HEK293T (cell line): ENCODE measurements around the gene NOL11.

Source experiments
- BHLHE40 ChIP-seq: fragments of 450-650 bp; IDR thresholded peaks from 2 replicates; pipeline ENCODE4 v1.6.1; 2016; ENCODE audit warnings: mild to moderate bottlenecking, moderate library complexity, borderline replicate concordance
- ELF4 ChIP-seq: fragments of 450-650 bp; IDR thresholded peaks from 2 replicates; pipeline ENCODE4 v1.6.1; 2017; ENCODE audit warnings: antibody characterized with exemption
- FOXA1 ChIP-seq: fragments of 450-650 bp; IDR thresholded peaks from 2 replicates; pipeline ENCODE4 v1.6.1; 2016; ENCODE audit warnings: mild to moderate bottlenecking
- FOXK2 ChIP-seq: fragments of 450-650 bp; IDR thresholded peaks from 2 replicates; pipeline ENCODE4 v1.6.1; 2016; ENCODE audit warnings: mild to moderate bottlenecking
- FOXM1 ChIP-seq: fragments of 450-650 bp; IDR thresholded peaks from 2 replicates; pipeline ENCODE4 v1.6.1; 2017; ENCODE audit warnings: mild to moderate bottlenecking, borderline replicate concordance
- HDGF ChIP-seq: fragments of 450-650 bp; IDR thresholded peaks from 2 replicates; pipeline ENCODE4 v1.6.1; 2017; ENCODE audit warnings: antibody characterized with exemption, borderline replicate concordance
- LEF1 ChIP-seq: fragments of 450-650 bp; IDR thresholded peaks from 2 replicates; pipeline ENCODE4 v1.6.1; 2017; ENCODE audit warnings: mild to moderate bottlenecking, borderline replicate concordance
- NFRKB ChIP-seq: fragments of 450-650 bp; IDR thresholded peaks from 2 replicates; pipeline ENCODE4 v1.6.1; 2016; ENCODE audit warnings: mild to moderate bottlenecking, moderate library complexity
- SP1 ChIP-seq: fragments of 450-650 bp; IDR thresholded peaks from 2 replicates; pipeline ENCODE4 v1.6.1; 2017
- TARDBP ChIP-seq: fragments of 450-650 bp; IDR thresholded peaks from 2 replicates; pipeline ENCODE4 v1.6.1; 2016
- TF ChIP-seq, protein P1 (sequence below): fragments of 450-650 bp; IDR thresholded peaks from 2 replicates; pipeline ENCODE4 v1.6.1; 2016

DNA sequence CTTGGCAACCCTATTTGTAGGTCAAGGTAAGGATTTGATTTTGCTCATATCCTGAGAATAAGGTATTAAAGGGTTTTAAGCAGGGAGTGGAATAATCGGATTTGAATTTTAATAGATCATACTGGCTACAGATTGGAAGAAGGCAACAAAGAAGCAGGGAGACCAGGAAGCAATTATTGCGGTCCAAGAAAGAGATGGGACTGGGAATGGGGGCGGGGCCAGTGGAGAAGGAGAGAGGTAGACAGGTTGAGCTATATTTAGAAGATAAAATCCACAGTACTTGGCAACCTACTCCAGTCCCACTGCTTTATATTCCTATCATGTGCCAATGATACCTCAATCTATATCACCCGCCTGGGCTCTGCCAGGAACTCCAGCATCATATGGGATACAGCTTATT lies 5.8 kb upstream of the NOL11 start:
- no peak for TF ChIP-seq FOXM1
- no peak for TF ChIP-seq SP1
- TF ChIP-seq FOXK2 = no peak
- no peak for TF ChIP-seq NFRKB
- no peak for TF ChIP-seq FOXA1
- no peak for TF ChIP-seq HDGF
- no peak for TF ChIP-seq ELF4
- no peak for TF ChIP-seq TARDBP
- TF ChIP-seq, protein P1, sequence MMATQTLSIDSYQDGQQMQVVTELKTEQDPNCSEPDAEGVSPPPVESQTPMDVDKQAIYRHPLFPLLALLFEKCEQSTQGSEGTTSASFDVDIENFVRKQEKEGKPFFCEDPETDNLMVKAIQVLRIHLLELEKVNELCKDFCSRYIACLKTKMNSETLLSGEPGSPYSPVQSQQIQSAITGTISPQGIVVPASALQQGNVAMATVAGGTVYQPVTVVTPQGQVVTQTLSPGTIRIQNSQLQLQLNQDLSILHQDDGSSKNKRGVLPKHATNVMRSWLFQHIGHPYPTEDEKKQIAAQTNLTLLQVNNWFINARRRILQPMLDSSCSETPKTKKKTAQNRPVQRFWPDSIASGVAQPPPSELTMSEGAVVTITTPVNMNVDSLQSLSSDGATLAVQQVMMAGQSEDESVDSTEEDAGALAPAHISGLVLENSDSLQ = no peak
- TF ChIP-seq LEF1 = no peak
- TF ChIP-seq BHLHE40 = no peak
